HFFc6 (cell line): ENCODE measurements around the gene GAS2. TPM values are rescaled to one million over a fixed set of nuclear protein-coding genes. Genes with fewer than 3 reads are reported as not detected.

Experiments
- DNase-seq: peaks from one replicate; pipeline ENCODE4 v3.0.0-alpha.2; 2018
- H3K27ac Mint-ChIP-seq: 2 replicates; pipeline ENCODE4 v1.8.0; 2020; ENCODE audit warnings: mild to moderate bottlenecking, mixed read lengths
- H3K27me3 Mint-ChIP-seq: 2 replicates; pipeline ENCODE4 v1.8.0; 2021; ENCODE audit warnings: mild to moderate bottlenecking, moderate library complexity, mixed read lengths; ENCODE audit not compliant: insufficient read depth
- H3K36me3 Mint-ChIP-seq: 2 replicates; pipeline ENCODE4 v1.8.0; 2021; ENCODE audit warnings: low read depth, mixed read lengths
- H3K4me1 Mint-ChIP-seq: 2 replicates; pipeline ENCODE4 v1.8.0; 2020; ENCODE audit warnings: low read depth, mixed read lengths
- H3K4me3 Mint-ChIP-seq: 2 replicates; pipeline ENCODE4 v1.8.0; 2020; ENCODE audit warnings: mild to moderate bottlenecking, moderate library complexity, mixed read lengths
- H3K9me3 Mint-ChIP-seq: 2 replicates; pipeline ENCODE4 v1.8.0; 2020; ENCODE audit warnings: mild to moderate bottlenecking, mixed read lengths
- total RNA-seq, 6 experiments: library from RNA; stranded (reverse); fragmentation: NEBNext Ultra II Directional; extraction: Animal tissue kit (Norgen Biotek cat#: 25700); gene quantifications; 2 replicates in 1 of 6; 3 replicates in 5 of 6; pipeline ENCODE4 v1.2.3, GENCODE V29; 2021
- TF ChIP-seq, protein P1 (sequence below): fragments of 200-600 bp; sonication (generic); IDR thresholded peaks from 2 replicates; pipeline ENCODE4 v1.5.0; 2021; ENCODE audit warnings: antibody characterized with exemption, mild to moderate bottlenecking

The GAS2 gene
- total RNA-seq, 6 experiments from 2014 or later = 0.30 to 0.57 (median 0.43) TPM

DNA sequence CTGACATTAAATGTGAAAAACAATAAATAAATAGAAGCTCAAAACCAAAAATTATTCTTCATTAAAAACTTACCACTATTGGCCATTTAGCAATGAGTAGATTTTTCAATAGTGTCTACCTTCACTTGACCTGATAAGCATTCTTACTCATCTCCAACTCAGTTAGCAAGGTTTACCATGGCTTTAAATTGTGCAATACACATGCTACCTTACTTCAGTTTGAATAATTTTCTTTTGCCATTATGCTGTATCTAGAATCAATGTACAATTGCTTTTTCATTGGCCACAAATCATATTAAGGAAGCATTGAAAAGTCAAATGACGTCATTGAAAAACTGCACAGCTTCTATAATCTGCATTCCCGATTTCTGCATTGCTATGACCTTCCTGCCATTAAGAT, 98.3 kb downstream of the GAS2 start:
- Mint-ChIP-seq H3K27me3 (no peaks in the 10 kb centered on the region), H3K4me1 (no peaks in the 10 kb centered on the region), H3K27ac (no peak overlapping the region), H3K4me3 (no peak overlapping the region), H3K9me3 (peaks cover 9% of the 10 kb centered on the region; the same call in 1 of the 2 replicates), H3K36me3 (no peaks in the 10 kb centered on the region)
- TF ChIP-seq, protein P1, sequence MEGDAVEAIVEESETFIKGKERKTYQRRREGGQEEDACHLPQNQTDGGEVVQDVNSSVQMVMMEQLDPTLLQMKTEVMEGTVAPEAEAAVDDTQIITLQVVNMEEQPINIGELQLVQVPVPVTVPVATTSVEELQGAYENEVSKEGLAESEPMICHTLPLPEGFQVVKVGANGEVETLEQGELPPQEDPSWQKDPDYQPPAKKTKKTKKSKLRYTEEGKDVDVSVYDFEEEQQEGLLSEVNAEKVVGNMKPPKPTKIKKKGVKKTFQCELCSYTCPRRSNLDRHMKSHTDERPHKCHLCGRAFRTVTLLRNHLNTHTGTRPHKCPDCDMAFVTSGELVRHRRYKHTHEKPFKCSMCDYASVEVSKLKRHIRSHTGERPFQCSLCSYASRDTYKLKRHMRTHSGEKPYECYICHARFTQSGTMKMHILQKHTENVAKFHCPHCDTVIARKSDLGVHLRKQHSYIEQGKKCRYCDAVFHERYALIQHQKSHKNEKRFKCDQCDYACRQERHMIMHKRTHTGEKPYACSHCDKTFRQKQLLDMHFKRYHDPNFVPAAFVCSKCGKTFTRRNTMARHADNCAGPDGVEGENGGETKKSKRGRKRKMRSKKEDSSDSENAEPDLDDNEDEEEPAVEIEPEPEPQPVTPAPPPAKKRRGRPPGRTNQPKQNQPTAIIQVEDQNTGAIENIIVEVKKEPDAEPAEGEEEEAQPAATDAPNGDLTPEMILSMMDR = no peak
- DNase-seq = no peak

DNA sequence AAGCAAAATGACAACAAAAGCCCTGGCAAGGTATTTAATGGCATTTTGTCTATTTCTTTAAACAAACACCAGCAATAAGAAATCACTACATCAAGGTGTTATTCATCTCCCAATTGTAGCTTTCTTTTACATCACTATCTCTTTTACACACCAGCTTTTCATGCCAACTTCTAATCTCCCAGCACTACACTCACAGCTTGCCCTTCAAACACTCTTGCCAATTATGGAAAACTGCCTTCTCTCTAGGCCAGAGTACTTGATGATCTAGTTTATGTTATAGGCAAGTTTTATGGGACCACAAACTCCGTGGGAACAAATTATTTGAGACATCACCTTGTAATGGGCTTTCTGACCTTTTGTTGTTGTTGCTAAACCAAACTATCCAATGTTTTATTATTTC, 101.9 kb downstream of the GAS2 start:
- no peaks in the 10 kb centered on the region for H3K4me1 Mint-ChIP-seq
- H3K27me3 Mint-ChIP-seq = no peaks in the 10 kb centered on the region
- no peak overlapping the region for H3K4me3 Mint-ChIP-seq
- TF ChIP-seq, protein P1 = no peak
- H3K9me3 Mint-ChIP-seq = peaks cover 11% of the 10 kb centered on the region; the same call in 1 of the 2 replicates
- H3K27ac Mint-ChIP-seq = no peak overlapping the region
- no peak for DNase-seq
- no peaks in the 10 kb centered on the region for H3K36me3 Mint-ChIP-seq

DNA sequence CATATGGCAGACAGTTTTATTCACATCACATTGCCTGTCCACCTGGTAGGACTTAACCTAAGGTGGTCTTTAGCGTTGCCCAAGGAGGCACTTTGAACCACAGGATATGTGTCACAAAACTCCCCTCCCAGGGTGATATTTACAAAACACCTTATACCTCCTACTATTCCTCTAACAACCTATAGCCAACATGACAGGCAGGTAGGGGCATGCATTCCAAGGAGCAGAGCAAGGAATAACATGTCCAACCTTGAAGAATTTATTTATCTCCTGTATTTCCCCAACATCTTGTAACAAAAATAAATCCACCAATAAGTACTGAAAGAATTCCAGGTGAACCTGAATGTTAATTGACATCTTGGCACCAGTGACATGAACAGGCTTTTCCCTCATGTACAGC, 102.7 kb downstream of the GAS2 start:
- no peak overlapping the region for H3K4me3 Mint-ChIP-seq
- no peaks in the 10 kb centered on the region for H3K4me1 Mint-ChIP-seq
- TF ChIP-seq, protein P1 = no peak
- H3K27me3 Mint-ChIP-seq = no peaks in the 10 kb centered on the region
- no peaks in the 10 kb centered on the region for H3K36me3 Mint-ChIP-seq
- peaks cover 11% of the 10 kb centered on the region for H3K9me3 Mint-ChIP-seq
- no peak overlapping the region for H3K27ac Mint-ChIP-seq
- DNase-seq = no peak

DNA sequence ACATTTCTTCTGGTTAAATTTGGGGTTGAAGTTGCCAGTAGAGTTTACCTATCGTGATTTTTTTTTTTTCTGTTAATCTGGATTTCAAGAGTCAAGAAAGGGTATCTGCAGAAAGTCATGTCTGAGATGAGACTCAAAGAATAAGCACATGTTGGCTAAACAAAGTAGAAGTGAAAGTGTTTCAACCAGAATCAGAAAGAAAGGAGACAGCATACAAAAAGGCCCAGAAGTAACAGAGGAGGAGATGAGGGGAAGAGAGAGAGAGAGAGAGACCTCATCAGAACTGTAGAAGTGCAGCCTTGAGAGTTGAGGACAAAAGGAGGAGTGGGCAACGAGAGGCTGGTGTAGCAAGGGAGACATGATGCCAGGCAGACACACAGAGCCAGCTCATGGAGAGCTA, 108.3 kb downstream of the GAS2 start:
- Mint-ChIP-seq H3K4me1 (no peaks in the 10 kb centered on the region), H3K9me3 (peaks cover 7% of the 10 kb centered on the region), H3K4me3 (no peak overlapping the region), H3K36me3 (no peaks in the 10 kb centered on the region), H3K27ac (no peak overlapping the region), H3K27me3 (no peaks in the 10 kb centered on the region)
- TF ChIP-seq, protein P1 = no peak
- no peak for DNase-seq

DNA sequence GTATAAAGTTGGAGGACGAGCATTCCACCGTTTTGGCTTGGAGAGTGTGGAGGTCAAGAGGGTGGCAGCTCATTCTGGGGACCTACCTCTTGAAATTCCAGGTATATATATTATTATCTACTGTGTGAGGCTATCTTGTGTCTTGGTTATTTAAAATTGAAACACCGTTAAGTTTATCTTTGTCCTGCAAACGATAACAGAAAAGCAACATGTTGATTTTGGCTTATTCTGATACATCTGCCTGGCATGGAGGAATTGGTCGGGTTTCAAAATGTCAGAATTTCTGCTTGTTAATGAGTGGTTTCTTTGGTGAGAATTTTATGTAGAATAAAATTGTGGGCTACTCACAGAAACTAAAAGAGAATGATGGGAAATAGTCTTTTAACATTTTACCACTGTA, 108.8 kb downstream of the GAS2 start:
- Mint-ChIP-seq H3K27ac (no peak overlapping the region), H3K36me3 (no peaks in the 10 kb centered on the region), H3K4me3 (no peak overlapping the region), H3K27me3 (no peaks in the 10 kb centered on the region), H3K4me1 (no peaks in the 10 kb centered on the region), H3K9me3 (peaks cover 5% of the 10 kb centered on the region)
- DNase-seq = no peak
- TF ChIP-seq, protein P1 = no peak

DNA sequence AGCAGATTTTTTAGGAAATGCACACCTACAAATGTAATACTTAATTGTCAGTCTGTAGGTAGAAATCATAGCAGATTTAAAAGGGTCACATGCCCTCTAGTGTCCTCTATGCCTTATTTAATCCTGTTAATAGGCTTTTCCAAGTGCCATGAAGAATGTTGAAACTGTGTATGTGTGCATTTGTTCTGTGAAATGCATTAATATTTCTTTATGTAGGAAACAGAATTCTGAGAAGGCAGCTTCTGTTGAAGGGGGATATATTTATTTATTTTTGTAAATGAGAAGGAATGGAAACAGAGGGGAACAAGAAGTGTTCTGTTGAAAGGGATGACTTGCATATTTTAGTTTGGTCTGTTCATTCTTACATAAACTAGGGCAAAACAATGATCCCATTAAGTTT, 112.2 kb downstream of the GAS2 start:
- Mint-ChIP-seq H3K27me3 (no peaks in the 10 kb centered on the region; the same call in 1 of the 2 replicates), H3K36me3 (no peaks in the 10 kb centered on the region), H3K27ac (no peak overlapping the region), H3K9me3 (peaks cover 5% of the 10 kb centered on the region), H3K4me1 (no peaks in the 10 kb centered on the region), H3K4me3 (no peak overlapping the region)
- TF ChIP-seq, protein P1 = no peak
- no peak for DNase-seq
